MM.1S (cell line): Measurements from ENCODE around the gene PSMG2.

ENCODE experiments used
- EZH2phosphoT487 ChIP-seq: fragments of 300-600 bp; sonication (generic); IDR thresholded peaks from 2 replicates; pipeline ENCODE4 v1.6.1; 2018; ENCODE audit warnings: antibody characterized with exemption, low read length
- TF ChIP-seq, protein P1 (sequence below): fragments of 300-600 bp; sonication (generic); IDR thresholded peaks from 2 replicates; pipeline ENCODE4 v1.5.1; 2016; ENCODE audit warnings: antibody characterized with exemption, low read length, mixed read lengths

DNA sequence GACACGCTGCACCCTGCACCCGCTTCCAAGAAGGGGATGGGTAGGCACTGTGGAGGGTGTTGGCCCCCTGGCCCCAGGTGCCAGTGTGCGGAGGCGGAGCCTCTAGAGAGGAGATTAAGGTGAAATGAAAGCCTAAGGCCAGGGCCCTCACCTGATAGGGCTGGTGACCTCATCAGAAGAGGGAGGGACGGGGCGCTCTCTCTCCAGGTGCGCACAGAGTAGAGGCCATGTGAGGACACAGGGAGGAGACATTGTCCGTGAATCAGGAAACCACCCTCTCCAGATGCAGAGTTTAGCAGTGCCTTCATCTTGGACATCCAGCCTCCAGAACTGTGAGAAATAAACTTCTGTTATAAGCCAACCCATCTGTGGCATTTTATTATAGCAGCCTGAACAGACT lies 62.3 kb downstream of the PSMG2 start:
- TF ChIP-seq, protein P1, sequence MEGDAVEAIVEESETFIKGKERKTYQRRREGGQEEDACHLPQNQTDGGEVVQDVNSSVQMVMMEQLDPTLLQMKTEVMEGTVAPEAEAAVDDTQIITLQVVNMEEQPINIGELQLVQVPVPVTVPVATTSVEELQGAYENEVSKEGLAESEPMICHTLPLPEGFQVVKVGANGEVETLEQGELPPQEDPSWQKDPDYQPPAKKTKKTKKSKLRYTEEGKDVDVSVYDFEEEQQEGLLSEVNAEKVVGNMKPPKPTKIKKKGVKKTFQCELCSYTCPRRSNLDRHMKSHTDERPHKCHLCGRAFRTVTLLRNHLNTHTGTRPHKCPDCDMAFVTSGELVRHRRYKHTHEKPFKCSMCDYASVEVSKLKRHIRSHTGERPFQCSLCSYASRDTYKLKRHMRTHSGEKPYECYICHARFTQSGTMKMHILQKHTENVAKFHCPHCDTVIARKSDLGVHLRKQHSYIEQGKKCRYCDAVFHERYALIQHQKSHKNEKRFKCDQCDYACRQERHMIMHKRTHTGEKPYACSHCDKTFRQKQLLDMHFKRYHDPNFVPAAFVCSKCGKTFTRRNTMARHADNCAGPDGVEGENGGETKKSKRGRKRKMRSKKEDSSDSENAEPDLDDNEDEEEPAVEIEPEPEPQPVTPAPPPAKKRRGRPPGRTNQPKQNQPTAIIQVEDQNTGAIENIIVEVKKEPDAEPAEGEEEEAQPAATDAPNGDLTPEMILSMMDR = no peak
- TF ChIP-seq EZH2phosphoT487 = no peak
